Immature natural killer cell (primary cell): ENCODE data around the gene ATG101. TPM values are rescaled to one million over a fixed set of nuclear protein-coding genes. Genes with fewer than 3 reads are reported as not detected.

Experiments
- DNase-seq, 3 donors: peaks; one replicate each; pipeline ENCODE4 v3.0.0; 2022; ENCODE audit warnings: mixed read lengths in 1 of 3
- H3K27ac Mint-ChIP-seq, 6 donors: one replicate each; pipeline ENCODE4 v1.8.0; 2020; ENCODE audit warnings: mixed read lengths in 6 of 6, mild to moderate bottlenecking in 5 of 6, inconsistent platforms in 4 of 6, moderate library complexity in 3 of 6
- H3K27me3 Mint-ChIP-seq, 3 donors: one replicate each; pipeline ENCODE4 v1.8.0; 2020 to 2021; ENCODE audit warnings: low read depth in 3 of 3, mild to moderate bottlenecking in 3 of 3, mixed read lengths in 3 of 3, moderate library complexity in 3 of 3, inconsistent platforms in 1 of 3
- H3K36me3 Mint-ChIP-seq, 3 donors: one replicate each; pipeline ENCODE4 v1.8.0; 2020; ENCODE audit warnings: mixed read lengths in 3 of 3, inconsistent platforms in 2 of 3, mild to moderate bottlenecking in 2 of 3
- H3K4me1 Mint-ChIP-seq, 2 donors: one replicate each; pipeline ENCODE4 v1.8.0; 2020; ENCODE audit warnings: inconsistent platforms in 2 of 2, mild to moderate bottlenecking in 2 of 2, mixed read lengths in 2 of 2, moderate library complexity in 1 of 2
- H3K4me3 Mint-ChIP-seq, 5 donors: one replicate each; pipeline ENCODE4 v1.8.0; 2020; ENCODE audit warnings: mild to moderate bottlenecking in 5 of 5, mixed read lengths in 5 of 5, inconsistent platforms in 3 of 5, moderate library complexity in 3 of 5
- H3K9me3 Mint-ChIP-seq, 6 donors: one replicate each; pipeline ENCODE4 v1.8.0; 2020; ENCODE audit warnings: mild to moderate bottlenecking in 6 of 6, mixed read lengths in 6 of 6, inconsistent platforms in 4 of 6, moderate library complexity in 3 of 6
- polyA plus RNA-seq, 3 donors: library from polyadenylated mRNA; unstranded; fragments of 300-500 nt; fragmentation: Illumina TruSeq; gene quantifications; one replicate each; pipeline ENCODE4 v1.2.3, GENCODE V29; 2021

The ATG101 gene
- polyA plus RNA-seq, 3 donors from 2014 or later, result 25.8 to 50.8 (median 32.2) TPM

DNA sequence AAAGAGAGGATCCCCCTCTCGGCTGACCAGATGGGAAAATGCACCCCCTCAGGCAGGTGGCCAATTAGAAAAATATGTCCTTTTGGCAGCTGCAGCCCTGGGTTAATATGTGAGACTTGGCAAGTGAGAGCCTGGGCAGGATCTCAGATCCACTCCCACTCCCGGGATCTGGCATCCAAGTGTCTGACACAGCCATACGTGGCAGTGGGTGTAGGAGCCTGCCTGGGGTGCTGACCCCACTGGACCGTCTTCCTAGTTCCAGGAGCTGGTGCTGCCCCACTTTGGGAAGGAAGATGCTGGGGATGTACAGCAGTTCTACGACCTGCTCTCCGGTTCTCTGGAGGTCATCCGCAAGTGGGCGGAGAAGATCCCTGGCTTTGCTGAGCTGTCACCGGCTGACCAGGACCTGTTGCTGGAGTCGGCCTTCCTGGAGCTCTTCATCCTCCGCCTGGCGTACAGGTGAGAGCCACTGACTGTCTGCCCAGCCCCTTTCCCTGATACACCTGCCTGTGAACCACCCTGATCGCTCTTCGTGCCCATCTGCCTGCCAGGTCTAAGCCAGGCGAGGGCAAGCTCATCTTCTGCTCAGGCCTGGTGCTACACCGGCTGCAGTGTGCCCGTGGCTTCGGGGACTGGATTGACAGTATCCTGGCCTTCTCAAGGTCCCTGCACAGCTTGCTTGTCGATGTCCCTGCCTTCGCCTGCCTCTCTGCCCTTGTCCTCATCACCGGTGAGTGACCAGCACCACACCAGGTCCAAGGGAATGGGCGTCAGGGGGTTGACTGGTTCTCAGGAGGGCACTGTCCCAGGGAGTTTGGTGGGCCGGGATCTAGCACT is 12.8 kb upstream of the ATG101 start:
- DNase-seq, result no peak
- H3K4me1 Mint-ChIP-seq, result peaks cover 6 to 7% of the 10 kb centered on the region in 2 donors
- no peaks in the 10 kb centered on the region for H3K36me3 Mint-ChIP-seq
- H3K4me3 Mint-ChIP-seq, result no peak overlapping the region
- no peak overlapping the region for H3K27ac Mint-ChIP-seq
- H3K27me3 Mint-ChIP-seq, result peaks cover 0 to 5% (median 1%) of the 10 kb centered on the region in 3 donors
- no peaks in the 10 kb centered on the region for H3K9me3 Mint-ChIP-seq

- no peaks in the 10 kb centered on the region for H3K36me3 Mint-ChIP-seq
- H3K4me3 Mint-ChIP-seq, result no peak overlapping the region
- no peaks in the 10 kb centered on the region for H3K9me3 Mint-ChIP-seq
- H3K27me3 Mint-ChIP-seq, result peaks cover 0 to 1% (median 1%) of the 10 kb centered on the region in 3 donors
- DNase-seq, result no peak
- H3K4me1 Mint-ChIP-seq, result no peaks in the 10 kb centered on the region
- H3K27ac Mint-ChIP-seq, result no peak overlapping the region
Observed at GRCh38 chr12:52057638-52058576, 11.9 kb upstream of the ATG101 start.

GRCh38 chr12:52058631-52059361 is 11.0 kb upstream of the ATG101 start:
- no peak for DNase-seq
- H3K4me1 Mint-ChIP-seq, result no peaks in the 10 kb centered on the region
- H3K27ac Mint-ChIP-seq, result no peak overlapping the region
- no peaks in the 10 kb centered on the region for H3K36me3 Mint-ChIP-seq
- no peak overlapping the region for H3K4me3 Mint-ChIP-seq
- no peaks in the 10 kb centered on the region for H3K9me3 Mint-ChIP-seq
- peaks cover 1 to 2% (median 1%) of the 10 kb centered on the region in 3 donors for H3K27me3 Mint-ChIP-seq

DNA sequence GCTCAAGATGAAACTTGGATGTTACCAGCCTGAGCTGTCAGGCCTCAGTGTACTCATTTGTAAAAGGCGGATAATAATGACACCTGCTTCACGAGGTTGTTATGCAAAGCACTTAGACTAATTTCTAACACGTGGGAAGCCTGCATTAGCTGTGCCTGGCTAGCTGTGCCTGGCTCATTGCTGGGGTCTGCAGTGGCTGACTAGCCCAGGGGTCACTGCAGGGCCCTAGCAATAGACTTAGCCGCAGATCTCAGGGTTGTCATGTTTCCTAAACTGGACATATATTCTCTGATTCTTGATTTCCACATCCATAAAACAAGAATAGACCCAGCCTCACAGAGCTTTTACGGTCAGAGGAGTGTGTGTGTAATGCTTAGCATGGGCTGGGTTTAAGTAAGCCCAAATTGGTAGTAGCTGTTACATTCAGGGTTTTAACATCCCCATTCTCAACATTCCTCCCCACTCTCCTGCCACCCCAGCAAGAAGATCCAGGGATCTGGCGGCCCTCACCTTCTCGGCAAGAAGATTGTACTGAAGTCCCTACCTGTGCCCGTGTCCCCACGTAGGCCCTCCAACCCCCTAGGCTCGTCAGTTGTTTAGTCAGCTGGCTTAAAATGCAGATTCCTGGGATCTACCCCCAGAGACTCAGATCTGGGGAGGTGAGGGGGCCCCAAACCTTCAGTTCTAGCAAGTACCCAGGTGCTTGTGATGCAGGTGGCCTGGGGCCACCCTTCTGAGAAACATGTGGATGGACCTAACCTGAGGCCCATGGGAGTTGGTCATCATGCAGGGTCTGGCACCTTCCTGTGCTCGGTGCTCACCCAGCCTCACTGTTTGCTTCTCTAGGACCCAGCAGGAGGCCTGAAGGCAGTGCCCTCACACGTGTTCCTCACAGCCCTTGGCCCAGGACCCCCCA is 9.9 kb upstream of the ATG101 start:
- H3K4me1 Mint-ChIP-seq, result no peaks in the 10 kb centered on the region

GRCh38 chr12:52060498-52061177 is 9.1 kb upstream of the ATG101 start:
- Mint-ChIP-seq H3K27ac (no peak overlapping the region), H3K4me3 (no peak overlapping the region), H3K36me3 (no peaks in the 10 kb centered on the region), H3K4me1 (no peaks in the 10 kb centered on the region), H3K9me3 (no peaks in the 10 kb centered on the region), H3K27me3 (peaks cover 1 to 8% (median 6%) of the 10 kb centered on the region in 3 donors)
- no peak for DNase-seq

More for the DNA sequence above, 9.9 kb upstream of the ATG101 start:
- no peaks in the 10 kb centered on the region for H3K36me3 Mint-ChIP-seq
- H3K9me3 Mint-ChIP-seq, result no peaks in the 10 kb centered on the region
- DNase-seq, result no peak
- H3K27ac Mint-ChIP-seq, result peak overlapping the region in 1 of 6 donors; percentile 17
- H3K4me3 Mint-ChIP-seq, result no peak overlapping the region
- H3K27me3 Mint-ChIP-seq, result peaks cover 1 to 6% (median 2%) of the 10 kb centered on the region in 3 donors

DNA sequence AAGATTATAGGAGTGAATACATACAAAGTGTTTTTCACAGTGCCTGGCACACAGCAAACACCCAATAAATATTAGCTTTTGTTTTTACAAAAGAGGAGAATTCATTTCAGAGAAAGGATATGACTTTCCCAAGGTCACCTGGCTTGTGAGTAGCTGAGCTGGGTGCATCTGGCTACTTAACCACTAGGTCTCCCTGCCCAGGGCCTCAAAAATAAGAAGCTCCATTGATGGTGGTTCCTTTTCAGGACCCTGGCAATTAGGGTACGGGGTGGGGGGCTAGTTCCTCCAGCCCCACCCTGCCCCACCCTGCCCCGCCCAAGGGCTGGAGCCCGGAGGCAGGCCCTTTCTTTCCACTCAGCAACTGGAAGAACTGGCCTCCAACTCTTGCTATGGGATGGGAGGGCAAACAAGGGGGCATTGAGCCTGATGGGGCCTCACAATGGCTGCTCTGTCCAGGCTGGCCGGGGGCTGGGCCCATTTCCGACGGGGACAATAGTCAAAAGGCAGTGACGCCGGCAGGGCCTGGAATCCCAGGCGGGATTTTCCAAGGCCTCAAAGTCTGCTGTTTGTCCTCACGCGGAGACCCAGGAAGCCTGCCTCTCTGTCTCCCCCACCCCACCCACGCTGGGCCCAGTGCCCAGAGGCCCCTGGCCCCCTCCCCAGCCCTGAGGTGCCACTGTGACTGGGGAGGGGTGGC is 8.2 kb upstream of the ATG101 start:
- no peaks in the 10 kb centered on the region for H3K4me1 Mint-ChIP-seq
- H3K9me3 Mint-ChIP-seq, result no peaks in the 10 kb centered on the region
- no peak overlapping the region for H3K27ac Mint-ChIP-seq
- DNase-seq, result no peak
- no peak overlapping the region for H3K4me3 Mint-ChIP-seq
- no peaks in the 10 kb centered on the region for H3K36me3 Mint-ChIP-seq
- H3K27me3 Mint-ChIP-seq, result peaks cover 1 to 10% (median 8%) of the 10 kb centered on the region in 3 donors

DNA sequence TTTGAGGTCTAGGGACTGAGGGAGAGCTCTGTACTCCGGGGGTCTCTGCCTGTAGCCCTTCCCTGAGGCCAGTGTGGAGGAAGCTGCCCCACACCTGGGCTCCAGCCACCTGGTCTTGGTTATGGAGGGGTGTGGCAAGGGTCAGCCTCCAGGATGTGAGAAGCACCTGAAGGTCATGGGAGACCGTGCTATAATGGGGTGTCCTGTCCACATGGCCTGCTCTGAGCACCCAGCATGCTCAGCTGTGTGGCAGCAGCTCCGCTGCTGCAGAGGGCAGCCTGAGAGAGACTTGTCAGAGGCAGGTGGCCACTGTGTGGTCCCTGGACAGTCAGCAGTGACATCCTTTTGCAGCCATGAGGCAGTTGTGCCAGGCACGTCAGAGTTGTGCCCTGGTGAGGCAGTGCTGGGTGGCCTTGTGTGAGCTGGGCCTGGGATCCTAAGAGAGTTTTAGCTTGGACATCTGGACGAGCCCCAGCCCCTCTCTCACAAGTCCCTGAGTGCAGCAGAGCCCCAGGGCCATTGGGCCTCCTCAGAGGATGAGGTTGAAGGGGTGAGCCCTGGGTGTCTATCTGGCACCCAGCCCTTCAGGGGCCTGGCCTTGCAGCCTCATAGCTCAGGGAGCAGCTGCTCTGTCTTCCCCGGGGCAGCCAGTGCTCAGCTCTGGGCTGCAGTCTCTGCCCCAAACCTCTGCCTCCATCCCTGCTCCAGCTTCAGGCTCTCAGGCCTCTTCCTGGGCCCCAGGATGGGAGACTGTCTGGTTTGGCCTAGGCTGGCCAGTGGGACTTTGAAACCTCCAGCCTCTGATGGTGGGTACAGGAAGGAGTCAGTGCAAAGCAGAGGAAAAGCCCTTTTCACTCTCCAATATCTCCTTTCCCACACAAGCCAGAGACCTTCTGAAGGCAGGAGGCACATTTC is 7.4 kb upstream of the ATG101 start:
- Mint-ChIP-seq H3K4me1 (peaks cover 0 to 1% of the 10 kb centered on the region in 2 donors), H3K9me3 (no peaks in the 10 kb centered on the region), H3K27me3 (peaks cover 3 to 10% (median 8%) of the 10 kb centered on the region in 3 donors), H3K36me3 (no peaks in the 10 kb centered on the region), H3K4me3 (no peak overlapping the region), H3K27ac (no peak overlapping the region)
- DNase-seq, result no peak

DNA sequence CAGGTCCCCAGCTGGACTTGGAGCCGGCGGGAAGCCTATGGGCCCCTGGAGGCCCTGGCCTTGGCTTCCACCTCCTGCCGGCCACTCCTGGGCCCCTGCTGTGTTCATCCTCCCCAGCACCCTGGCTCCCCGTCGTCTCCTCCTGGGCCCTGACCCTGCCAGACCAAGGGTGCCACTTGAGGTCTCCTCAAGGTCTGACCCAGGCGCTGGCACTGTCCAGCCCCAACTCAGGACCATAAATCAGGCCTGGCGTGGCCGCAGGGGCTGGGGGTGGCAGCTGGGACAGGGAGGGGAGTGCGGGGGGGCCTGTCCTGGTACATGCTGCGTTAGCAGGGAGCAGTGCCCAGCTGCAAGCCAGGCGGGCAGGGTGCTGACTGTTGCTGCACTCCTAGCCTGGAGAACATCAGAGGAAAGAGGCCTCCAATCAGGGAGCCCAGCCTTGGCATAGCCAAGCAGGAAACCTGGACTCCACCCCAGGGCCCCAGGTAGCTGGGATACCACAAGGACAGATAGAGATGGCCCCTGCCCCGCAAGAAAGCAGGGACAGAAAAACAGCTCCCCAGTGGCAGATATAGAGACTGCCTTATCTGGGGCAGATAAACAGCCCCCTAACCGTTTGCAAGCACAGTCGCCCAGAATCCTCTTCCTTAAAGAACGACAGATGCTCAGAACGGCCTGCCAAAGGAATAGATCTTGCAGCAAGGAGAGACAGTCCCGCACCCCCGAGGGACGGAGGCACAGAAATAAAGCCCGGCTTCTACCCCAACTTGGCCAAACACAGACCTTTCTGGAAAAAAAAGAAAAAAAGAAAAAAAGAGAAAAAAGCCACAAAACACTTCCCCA is 6.5 kb upstream of the ATG101 start:
- H3K9me3 Mint-ChIP-seq, result no peaks in the 10 kb centered on the region
- peaks cover 3 to 10% (median 8%) of the 10 kb centered on the region in 3 donors for H3K27me3 Mint-ChIP-seq
- DNase-seq, result no peak
- no peak overlapping the region for H3K4me3 Mint-ChIP-seq
- H3K27ac Mint-ChIP-seq, result no peak overlapping the region
- peaks cover 0 to 1% of the 10 kb centered on the region in 2 donors for H3K4me1 Mint-ChIP-seq
- H3K36me3 Mint-ChIP-seq, result no peaks in the 10 kb centered on the region

- peaks cover 5 to 12% (median 8%) of the 10 kb centered on the region in 3 donors for H3K27me3 Mint-ChIP-seq
- DNase-seq, result no peak
- no peak overlapping the region for H3K27ac Mint-ChIP-seq
- peaks cover 4% of the 10 kb centered on the region in 2 donors for H3K4me1 Mint-ChIP-seq
- H3K4me3 Mint-ChIP-seq, result no peak overlapping the region
- no peaks in the 10 kb centered on the region for H3K36me3 Mint-ChIP-seq
- no peaks in the 10 kb centered on the region for H3K9me3 Mint-ChIP-seq
Observed at GRCh38 chr12:52063981-52064649, 5.7 kb upstream of the ATG101 start.
